DND-41 (cell line): ENCODE results near the gene LRG1.
A peak's percentile ranks its signal among the peaks of the same experiment; 100 is the strongest.

Source experiments
- ATAC-seq: fragments of 200-7000 bp; cut with Tn5 transposase; 3 replicates; pipeline ENCODE4 v1.9.1; 2021; ENCODE audit warnings: low read depth; ENCODE audit not compliant: insufficient read depth
- DNase-seq: peaks from one replicate; pipeline ENCODE4 v3.0.0-alpha.2; 2020
- H2AFZ ChIP-seq: 2 replicates; pipeline ENCODE4 v1.6.0; 2012; ENCODE audit warnings: low read depth, low read length
- H3K27ac ChIP-seq: 2 replicates; pipeline ENCODE4 v1.5.1; 2012; ENCODE audit warnings: low read length, inconsistent platforms
- H3K27me3 ChIP-seq: fragments of 200-600 bp; sonication (generic); 2 replicates; pipeline ENCODE4 v1.6.0; 2012; ENCODE audit warnings: low read length, mild to moderate bottlenecking, inconsistent platforms; ENCODE audit not compliant: insufficient read depth, poor library complexity
- H3K36me3 ChIP-seq: 2 replicates; pipeline ENCODE4 v1.5.1; 2012; ENCODE audit warnings: low read length, inconsistent platforms; ENCODE audit not compliant: insufficient read depth
- H3K4me1 ChIP-seq: 2 replicates; pipeline ENCODE4 v1.5.1; 2012; ENCODE audit warnings: mild to moderate bottlenecking, low read length; ENCODE audit not compliant: insufficient read depth
- H3K4me2 ChIP-seq: 2 replicates; pipeline ENCODE4 v1.6.0; 2012; ENCODE audit warnings: mild to moderate bottlenecking, moderate library complexity, low read length, inconsistent platforms; ENCODE audit not compliant: insufficient read depth
- H3K4me3 ChIP-seq, 2 experiments: fragments of 200-600 bp in 1 of 2; shearing (Covaris generic) in 1 of 2; 2 replicates each; pipeline ENCODE4 v1.5.1; 2012 to 2016; ENCODE audit warnings: inconsistent platforms in 2 of 2, low read length in 2 of 2, mild to moderate bottlenecking in 2 of 2, low read depth in 1 of 2, moderate library complexity in 1 of 2
- H3K79me2 ChIP-seq: 2 replicates; pipeline ENCODE4 v1.6.0; 2012; ENCODE audit warnings: low read length, inconsistent platforms; ENCODE audit not compliant: insufficient read depth
- H3K9ac ChIP-seq: 2 replicates; pipeline ENCODE4 v1.6.0; 2012; ENCODE audit warnings: low read depth, mild to moderate bottlenecking, inconsistent platforms, low read length, moderate library complexity
- H3K9me3 ChIP-seq: 2 replicates; pipeline ENCODE4 v1.5.1; 2012; ENCODE audit warnings: low read length, moderate library complexity, mild to moderate bottlenecking, inconsistent platforms; ENCODE audit not compliant: insufficient read depth, severe bottlenecking
- H4K20me1 ChIP-seq: 2 replicates; pipeline ENCODE4 v1.6.0; 2012; ENCODE audit warnings: low read length; ENCODE audit not compliant: insufficient read depth
- CTCF ChIP-seq: IDR thresholded peaks from 2 replicates; pipeline ENCODE4 v1.5.1; 2012; ENCODE audit warnings: borderline replicate concordance, low read length, moderate library complexity, mild to moderate bottlenecking; ENCODE audit not compliant: poor library complexity, severe bottlenecking; ENCODE audit errors: extremely low read depth
- EZH2 ChIP-seq: IDR thresholded peaks from 3 replicates; pipeline ENCODE4 v1.6.1; 2012; ENCODE audit warnings: borderline replicate concordance, low read depth, mild to moderate bottlenecking, moderate library complexity, low read length, inconsistent platforms; ENCODE audit not compliant: severe bottlenecking

LRG1 gene

GRCh38 chr19:4550479-4551050 lies 10.7 kb upstream of the LRG1 start:
- Histone ChIP-seq H3K4me1 (no peaks in the 10 kb centered on the region), H3K27ac (no peak overlapping the region), H3K36me3 (no peaks in the 10 kb centered on the region), H3K79me2 (no peaks in the 10 kb centered on the region), H3K27me3 (no peaks in the 10 kb centered on the region), H4K20me1 (0 out of 2 replicates have a peak, but pooled peaks cover 9% of the 10 kb centered on the region), H3K4me2 (no peak overlapping the region), H3K9me3 (no peaks in the 10 kb centered on the region), H3K4me3 (no peak overlapping the region), H3K9ac (no peak overlapping the region), H2AFZ (no peak overlapping the region)
- TF ChIP-seq EZH2 (no peak), CTCF (no peak)
- ATAC-seq (no peak), DNase-seq (no peak)

GRCh38 chr19:4550018-4550417 lies 10.2 kb upstream of the LRG1 start:
- no peak for TF ChIP-seq EZH2
- Histone ChIP-seq H3K27me3 (no peaks in the 10 kb centered on the region), H3K9me3 (no peaks in the 10 kb centered on the region), H3K79me2 (no peaks in the 10 kb centered on the region), H3K36me3 (no peaks in the 10 kb centered on the region), H4K20me1 (0 out of 2 replicates have a peak, but pooled peaks cover 9% of the 10 kb centered on the region), H3K4me2 (no peak overlapping the region), H3K4me1 (no peaks in the 10 kb centered on the region), H2AFZ (no peak overlapping the region), H3K4me3 (no peak overlapping the region), H3K27ac (no peak overlapping the region), H3K9ac (no peak overlapping the region)
- no peak for ATAC-seq
- no peak for DNase-seq

GRCh38 chr19:4548238-4548584 lies 8.4 kb upstream of the LRG1 start:
- DNase-seq, result no peak
- Histone ChIP-seq H3K36me3 (no peaks in the 10 kb centered on the region), H3K4me3 (no peak overlapping the region), H3K4me2 (no peak overlapping the region), H3K4me1 (no peaks in the 10 kb centered on the region), H3K27ac (no peak overlapping the region), H3K79me2 (no peaks in the 10 kb centered on the region), H4K20me1 (0 out of 2 replicates have a peak, but pooled peaks cover 9% of the 10 kb centered on the region), H3K9me3 (no peaks in the 10 kb centered on the region), H3K9ac (no peak overlapping the region), H3K27me3 (no peaks in the 10 kb centered on the region), H2AFZ (no peak overlapping the region)
- TF ChIP-seq EZH2 (no peak), CTCF (no peak)
- ATAC-seq, result no peak

DNA sequence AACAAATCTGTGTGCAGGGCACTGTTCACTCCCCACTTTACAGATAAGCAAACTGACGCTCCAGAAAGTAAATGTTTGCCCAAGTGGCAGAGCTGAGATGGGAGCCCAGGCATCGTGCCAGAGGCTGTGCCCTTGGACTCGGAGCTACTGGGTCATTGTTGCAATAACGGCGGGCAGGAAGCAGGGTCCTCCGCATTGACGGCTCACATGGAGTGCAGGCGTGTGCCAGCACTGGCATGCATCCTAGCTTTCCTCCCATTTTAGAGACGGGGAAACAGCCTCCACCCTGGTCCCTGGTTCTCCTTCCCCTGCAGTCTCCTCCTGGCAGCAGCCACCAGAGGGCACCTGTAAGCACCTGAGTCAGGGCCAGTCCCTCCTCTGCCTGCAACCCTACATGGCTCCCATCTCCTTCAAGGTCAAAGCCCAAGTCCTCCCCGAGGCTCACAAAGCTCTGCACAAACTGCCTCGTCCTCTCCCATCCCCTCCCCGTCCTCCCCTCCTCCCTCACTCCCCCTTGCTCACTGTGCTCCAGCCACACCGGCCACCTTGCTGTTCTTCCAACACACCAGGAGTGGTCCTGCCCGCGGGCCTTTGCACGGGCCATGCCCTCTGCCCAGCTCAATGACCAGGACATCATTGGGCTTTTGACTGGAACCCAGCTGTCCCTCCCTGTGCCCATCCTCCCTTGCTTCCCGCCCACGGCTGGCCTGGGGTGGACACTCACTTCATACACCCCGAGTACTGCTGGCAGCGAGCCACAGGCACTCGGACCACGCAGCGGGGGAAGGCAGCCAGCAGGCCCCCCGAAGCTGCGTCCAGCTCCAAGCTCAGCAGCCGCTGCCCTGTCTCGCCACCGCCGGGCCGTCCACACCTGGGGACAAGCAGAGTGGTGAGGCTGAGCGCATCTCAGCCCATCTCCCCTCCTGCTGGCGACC lies 7.7 kb upstream of the LRG1 start:
- H3K27me3 ChIP-seq, result no peaks in the 10 kb centered on the region
- TF ChIP-seq CTCF (peak; percentile 57), EZH2 (no peak)
- peak; percentile 34 for DNase-seq
- H3K27ac ChIP-seq, result no peak overlapping the region
- H3K4me1 ChIP-seq, result no peaks in the 10 kb centered on the region
- ATAC-seq, result 0 out of 3 replicates have a peak, but pooled peaks have one; percentile 22
- no peaks in the 10 kb centered on the region for H3K36me3 ChIP-seq
- no peak overlapping the region for H3K4me2 ChIP-seq
- no peak overlapping the region for H2AFZ ChIP-seq
- H3K9me3 ChIP-seq, result no peaks in the 10 kb centered on the region
- H3K9ac ChIP-seq, result no peak overlapping the region
- H3K4me3 ChIP-seq, result no peak overlapping the region
- no peaks in the 10 kb centered on the region for H3K79me2 ChIP-seq
- 0 out of 2 replicates have a peak, but pooled peaks cover 9% of the 10 kb centered on the region for H4K20me1 ChIP-seq
